ENCODE measurements around the gene OR4D2. TPM values are rescaled to one million over a fixed set of nuclear protein-coding genes. Genes with fewer than 3 reads are reported as not detected.

Gene OR4D2
- total RNA-seq, 1 donor from 2014 or later: not detected

DNA sequence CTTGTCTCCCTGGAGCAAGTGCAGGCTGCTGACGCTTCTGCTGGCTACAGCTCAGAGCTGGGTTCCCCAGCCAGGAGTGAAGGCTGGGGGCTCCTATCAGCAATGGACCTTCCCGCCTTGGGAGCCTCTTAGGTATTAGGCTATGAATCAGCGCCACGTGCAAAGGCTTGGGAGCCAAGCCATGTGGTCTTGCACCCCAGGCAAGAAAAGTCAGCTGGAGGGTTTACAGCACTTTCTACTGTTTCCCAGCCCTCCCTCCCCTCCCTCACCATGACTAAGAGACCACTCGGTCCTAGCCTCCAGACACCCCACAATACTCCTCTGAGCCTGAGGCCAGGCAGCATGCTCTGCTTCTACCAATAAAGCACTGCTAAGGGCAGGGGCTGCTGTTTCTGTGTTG is 38.0 kb downstream of the OR4D2 start:
- Histone ChIP-seq H3K36me3 (ENCODE audit: control insufficient read depth, insufficient read depth, low read length) (peaks cover 2% of the 10 kb centered on the region), H3K4me3 (ENCODE audit: low read depth, low read length) (no peak overlapping the region), H3K27me3 (ENCODE audit: control insufficient read depth, insufficient read depth, low read length) (no peaks in the 10 kb centered on the region)
- TF ChIP-seq, protein P1, sequence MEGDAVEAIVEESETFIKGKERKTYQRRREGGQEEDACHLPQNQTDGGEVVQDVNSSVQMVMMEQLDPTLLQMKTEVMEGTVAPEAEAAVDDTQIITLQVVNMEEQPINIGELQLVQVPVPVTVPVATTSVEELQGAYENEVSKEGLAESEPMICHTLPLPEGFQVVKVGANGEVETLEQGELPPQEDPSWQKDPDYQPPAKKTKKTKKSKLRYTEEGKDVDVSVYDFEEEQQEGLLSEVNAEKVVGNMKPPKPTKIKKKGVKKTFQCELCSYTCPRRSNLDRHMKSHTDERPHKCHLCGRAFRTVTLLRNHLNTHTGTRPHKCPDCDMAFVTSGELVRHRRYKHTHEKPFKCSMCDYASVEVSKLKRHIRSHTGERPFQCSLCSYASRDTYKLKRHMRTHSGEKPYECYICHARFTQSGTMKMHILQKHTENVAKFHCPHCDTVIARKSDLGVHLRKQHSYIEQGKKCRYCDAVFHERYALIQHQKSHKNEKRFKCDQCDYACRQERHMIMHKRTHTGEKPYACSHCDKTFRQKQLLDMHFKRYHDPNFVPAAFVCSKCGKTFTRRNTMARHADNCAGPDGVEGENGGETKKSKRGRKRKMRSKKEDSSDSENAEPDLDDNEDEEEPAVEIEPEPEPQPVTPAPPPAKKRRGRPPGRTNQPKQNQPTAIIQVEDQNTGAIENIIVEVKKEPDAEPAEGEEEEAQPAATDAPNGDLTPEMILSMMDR (IDR thresholded peaks at IDR 0.05; ENCODE audit: insufficient read depth, low read length, severe bottlenecking): no peak
- DNase-seq (ENCODE audit: low read depth): no peak
- FAIRE-seq: no peak

DNA sequence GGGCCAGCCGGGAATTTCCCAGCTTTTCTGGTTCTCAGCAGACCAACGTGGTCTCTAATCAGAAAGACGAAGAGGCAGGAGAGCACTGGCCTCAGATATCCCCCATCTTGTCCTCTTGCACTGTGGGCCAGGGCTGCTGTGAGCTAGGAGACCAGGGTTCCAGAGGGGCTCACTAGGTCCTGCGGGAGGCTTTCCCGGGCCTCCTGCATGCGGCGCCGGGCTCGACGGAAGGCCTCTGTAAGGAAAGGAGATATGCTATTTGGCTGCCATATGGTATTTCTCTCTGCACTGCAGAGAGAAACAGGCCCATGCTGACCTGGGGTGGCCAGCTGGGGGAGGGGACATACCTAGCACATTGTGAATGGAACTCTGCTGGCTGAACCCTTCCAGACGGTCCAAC is 39.2 kb downstream of the OR4D2 start:
- FAIRE-seq (no peak), DNase-seq (ENCODE audit: low read depth) (no peak)
- TF ChIP-seq, protein P1 (IDR thresholded peaks at IDR 0.05; ENCODE audit: insufficient read depth, low read length, severe bottlenecking): no peak
- H3K36me3 ChIP-seq (ENCODE audit: control insufficient read depth, insufficient read depth, low read length): peaks cover 4% of the 10 kb centered on the region
- H3K4me3 ChIP-seq (ENCODE audit: low read depth, low read length): no peak overlapping the region
- H3K27me3 ChIP-seq (ENCODE audit: control insufficient read depth, insufficient read depth, low read length): no peaks in the 10 kb centered on the region

DNA sequence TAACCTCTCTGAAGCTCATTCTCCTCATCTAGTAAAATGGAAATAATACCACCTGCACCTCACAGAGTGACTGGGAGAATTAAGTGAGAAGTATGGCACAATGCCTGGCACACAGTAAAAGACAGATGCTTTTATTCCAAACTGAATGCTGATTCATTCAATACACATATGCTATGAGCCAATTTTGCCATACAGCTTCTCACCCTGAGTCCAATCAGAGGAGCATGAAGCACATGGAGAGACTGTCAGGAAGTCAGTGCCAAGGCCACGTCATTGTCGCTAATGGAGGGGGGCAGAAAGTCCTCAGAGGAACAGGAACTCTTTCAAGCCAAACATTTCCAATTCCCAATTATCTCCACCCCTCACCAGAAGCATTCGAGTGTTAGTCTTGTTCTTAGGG is 40.7 kb downstream of the OR4D2 start:
- DNase-seq (ENCODE audit: low read depth): no peak
- no peak for FAIRE-seq
- Histone ChIP-seq H3K36me3 (ENCODE audit: control insufficient read depth, insufficient read depth, low read length) (peaks cover 4% of the 10 kb centered on the region), H3K27me3 (ENCODE audit: control insufficient read depth, insufficient read depth, low read length) (no peaks in the 10 kb centered on the region), H3K4me3 (ENCODE audit: low read depth, low read length) (no peak overlapping the region)
- TF ChIP-seq, protein P1 (IDR thresholded peaks at IDR 0.05; ENCODE audit: insufficient read depth, low read length, severe bottlenecking): no peak

DNA sequence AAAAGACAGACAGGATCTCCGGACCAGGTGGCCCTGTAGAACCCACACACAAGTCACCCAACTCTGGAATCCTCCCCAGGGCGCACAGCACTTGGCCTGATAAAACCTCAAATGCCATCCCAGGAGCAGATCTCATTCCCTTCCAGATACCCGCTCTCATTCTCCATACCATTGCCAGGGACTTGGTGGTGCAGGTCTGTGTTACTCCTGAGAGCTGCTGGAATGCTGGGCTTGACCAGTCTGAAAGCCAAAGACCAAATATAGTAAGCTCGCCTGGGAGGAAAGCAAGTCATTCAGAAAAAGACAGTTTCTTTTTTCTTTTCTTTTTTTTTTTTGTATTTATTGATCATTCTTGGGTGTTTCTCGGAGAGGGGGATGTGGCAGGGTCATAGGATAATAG is 41.6 kb downstream of the OR4D2 start:
- H3K36me3 ChIP-seq (ENCODE audit: control insufficient read depth, insufficient read depth, low read length): peaks cover 4% of the 10 kb centered on the region
- no peak for FAIRE-seq

DNA sequence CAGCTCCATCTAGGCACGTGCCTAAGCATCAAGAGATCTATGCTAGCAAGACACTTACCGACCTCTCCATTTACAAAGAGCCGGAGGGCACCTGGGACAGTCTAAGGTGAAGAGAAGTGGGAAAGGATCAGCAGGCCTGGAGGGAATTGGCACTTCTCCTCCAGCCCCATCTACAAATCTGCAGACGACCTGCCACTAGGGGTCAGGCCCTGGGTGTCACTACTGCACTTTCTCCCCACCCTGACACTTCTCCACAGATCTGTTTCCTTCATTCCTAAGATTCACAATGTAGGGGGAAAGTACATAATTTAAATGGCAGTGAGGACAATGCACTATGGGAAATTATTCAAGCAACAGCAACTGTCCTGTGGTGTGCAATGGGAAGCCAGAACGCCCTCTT is 44.1 kb downstream of the OR4D2 start:
- Histone ChIP-seq H3K36me3 (ENCODE audit: control insufficient read depth, insufficient read depth, low read length) (peaks cover 6% of the 10 kb centered on the region), H3K27me3 (ENCODE audit: control insufficient read depth, insufficient read depth, low read length) (no peaks in the 10 kb centered on the region), H3K4me3 (ENCODE audit: low read depth, low read length) (no peak overlapping the region)
- TF ChIP-seq, protein P1 (IDR thresholded peaks at IDR 0.05; ENCODE audit: insufficient read depth, low read length, severe bottlenecking): no peak
- no peak for DNase-seq (ENCODE audit: low read depth)
- FAIRE-seq: no peak

More for the DNA sequence above, 41.6 kb downstream of the OR4D2 start:
- no peak overlapping the region for H3K4me3 ChIP-seq (ENCODE audit: low read depth, low read length)
- TF ChIP-seq, protein P1 (IDR thresholded peaks at IDR 0.05; ENCODE audit: insufficient read depth, low read length, severe bottlenecking): no peak
- no peak for DNase-seq (ENCODE audit: low read depth)
- no peaks in the 10 kb centered on the region for H3K27me3 ChIP-seq (ENCODE audit: control insufficient read depth, insufficient read depth, low read length)

DNA sequence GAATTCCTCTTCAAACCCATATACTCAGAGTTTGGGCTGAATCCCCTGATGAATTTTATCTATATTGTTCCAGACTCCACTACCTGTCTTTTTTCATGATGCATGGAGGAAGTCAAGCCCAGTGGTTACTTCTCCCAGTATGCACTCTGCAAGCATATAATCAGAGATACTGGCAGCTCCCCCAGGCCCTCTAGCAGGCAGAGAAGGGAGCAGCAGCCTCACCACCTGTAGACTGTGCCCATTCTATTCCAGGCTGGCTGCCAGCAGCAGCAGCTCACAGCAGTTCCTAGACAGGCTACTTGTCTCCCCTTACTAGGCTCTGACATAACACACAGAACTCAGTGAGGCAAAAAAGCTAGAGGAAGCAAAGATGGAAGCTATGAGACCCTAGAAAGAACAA is 48.9 kb downstream of the OR4D2 start:
- TF ChIP-seq, protein P1 (IDR thresholded peaks at IDR 0.05; ENCODE audit: insufficient read depth, low read length, severe bottlenecking): no peak
- Histone ChIP-seq H3K4me3 (ENCODE audit: low read depth, low read length) (no peak overlapping the region), H3K27me3 (ENCODE audit: control insufficient read depth, insufficient read depth, low read length) (no peaks in the 10 kb centered on the region), H3K36me3 (ENCODE audit: control insufficient read depth, insufficient read depth, low read length) (peaks cover 7% of the 10 kb centered on the region)
- no peak for FAIRE-seq
- DNase-seq (ENCODE audit: low read depth): no peak

Measured in bronchial epithelial cell (primary cell).